Esophagus squamous epithelium (tissue), 5 donors: ENCODE data around the gene OCA2. TPM values are rescaled to one million over a fixed set of nuclear protein-coding genes. Genes with fewer than 3 reads are reported as not detected.

ENCODE experiments used
- DNase-seq: peaks from one replicate; lab custom pipeline; 2025; lab: John Stamatoyannopoulos, UW
- H3K27ac ChIP-seq, 4 donors: fragments of 200-600 bp; sonication (generic); one replicate each; pipeline ENCODE4 v1.5.1; 2016 to 2019; ENCODE audit warnings: mild to moderate bottlenecking in 1 of 4
- H3K27me3 ChIP-seq, 4 donors: fragments of 200-600 bp; sonication (generic); 1 replicate in 3 of 4; 2 replicates in 1 of 4; pipeline versions ENCODE4 v1.5.1 to v1.6.0; 2017 to 2021; ENCODE audit warnings: antibody characterized with exemption in 1 of 4
- H3K36me3 ChIP-seq, 3 donors: fragments of 200-600 bp; sonication (generic); one replicate each; pipeline ENCODE4 v1.5.1; 2016 to 2019
- H3K4me1 ChIP-seq, 3 donors: fragments of 200-600 bp; sonication (generic); one replicate each; pipeline ENCODE4 v1.5.1; 2017 to 2019
- H3K4me3 ChIP-seq, 4 donors: fragments of 200-600 bp; sonication (generic); 1 replicate in 3 of 4; 2 replicates in 1 of 4; pipeline ENCODE4 v1.5.1; 2016 to 2019; ENCODE audit warnings: mild to moderate bottlenecking in 2 of 4, moderate library complexity in 1 of 4
- H3K9me3 ChIP-seq, 3 donors: fragments of 200-600 bp; sonication (generic); one replicate each; pipeline ENCODE4 v1.5.1; 2016 to 2019
- CTCF ChIP-seq, 6 experiments: fragments of 450-650 bp in 4 of 6; fragments of 200-600 bp in 2 of 6; sonication (generic) in 2 of 6; IDR thresholded peaks; one replicate each; pipeline ENCODE4 v1.5.1; 2016 to 2019; ENCODE audit warnings: antibody characterized with exemption in 6 of 6, mild to moderate bottlenecking in 4 of 6, moderate library complexity in 4 of 6
- POLR2A ChIP-seq, 4 donors: fragments of 450-650 bp; IDR thresholded peaks; one replicate each; pipeline ENCODE4 v1.6.1; 2017; ENCODE audit warnings: antibody characterized with exemption in 4 of 4, mild to moderate bottlenecking in 4 of 4, moderate library complexity in 3 of 4
- WGBS, 2 donors: methylation state at CpG; one replicate each; pipeline ENCODE4 v1.1.5; 2018; 5-methylcytosine and 5-hydroxymethylcytosine counted together
- intact Hi-C: fragments of 100-400 bp; cut with DNase I; formaldehyde crosslinking; loops from one replicate; pipeline ENCODE4 v1.15.0; 2022
- total RNA-seq, 4 donors: library from RNA; depleted of rRNA; stranded (reverse); fragments of >200 nt; gene quantifications; one replicate each; pipeline ENCODE4 v1.1.0, GENCODE V29; 2016
- donor health status: DM: yes; HTN: yes; CAD: no.

The OCA2 gene
- total RNA-seq, 4 donors from 2014 or later, result 1.7 to 5.5 (median 4.6) TPM

GRCh38 chr15:28023933-28024888, 74.9 kb downstream of the OCA2 start:
- Histone ChIP-seq H3K9me3 (no peaks in the 10 kb centered on the region), H3K27me3 (no peaks in the 10 kb centered on the region), H3K36me3 (no peaks in the 10 kb centered on the region), H3K27ac (no peak overlapping the region), H3K4me1 (peaks cover 0 to 12% (median 0%) of the 10 kb centered on the region in 3 donors), H3K4me3 (no peak overlapping the region)
- intact Hi-C loops, result no loop called here
- no peak for DNase-seq
- 67 to 88% methylated on average over 5 to 9 of the region's 19 CpGs for WGBS, 2 donors
- TF ChIP-seq POLR2A (IDR thresholded peaks at IDR 0.05) (no peak), CTCF (IDR thresholded peaks at IDR 0.05) (no peak)

GRCh38 chr15:28023422-28023821, 75.7 kb downstream of the OCA2 start:
- DNase-seq, result no peak
- Histone ChIP-seq H3K27me3 (no peaks in the 10 kb centered on the region), H3K27ac (no peak overlapping the region), H3K4me3 (no peak overlapping the region), H3K4me1 (peaks cover 0 to 12% (median 0%) of the 10 kb centered on the region in 3 donors), H3K36me3 (no peaks in the 10 kb centered on the region), H3K9me3 (no peaks in the 10 kb centered on the region)
- intact Hi-C loops, result no loop called here
- WGBS, 2 donors, result 80 to 100% methylated on average over 2 to 4 of the region's 8 CpGs
- TF ChIP-seq CTCF (IDR thresholded peaks at IDR 0.05) (no peak), POLR2A (IDR thresholded peaks at IDR 0.05) (no peak)

GRCh38 chr15:28022961-28023360, 76.2 kb downstream of the OCA2 start:
- intact Hi-C loops, result no loop called here
- 88 to 92% methylated on average over 2 of the region's 2 CpGs for WGBS, 2 donors
- TF ChIP-seq POLR2A (IDR thresholded peaks at IDR 0.05) (no peak), CTCF (IDR thresholded peaks at IDR 0.05) (no peak)
- Histone ChIP-seq H3K36me3 (no peaks in the 10 kb centered on the region), H3K4me1 (peaks cover 0 to 12% (median 0%) of the 10 kb centered on the region in 3 donors), H3K4me3 (no peak overlapping the region), H3K27me3 (no peaks in the 10 kb centered on the region), H3K9me3 (no peaks in the 10 kb centered on the region), H3K27ac (no peak overlapping the region)
- no peak for DNase-seq

GRCh38 chr15:28022181-28022580, 76.9 kb downstream of the OCA2 start:
- H3K9me3 ChIP-seq, result no peaks in the 10 kb centered on the region
- DNase-seq, result no peak
- intact Hi-C loops, result no loop called here
- TF ChIP-seq CTCF (IDR thresholded peaks at IDR 0.05) (no peak), POLR2A (IDR thresholded peaks at IDR 0.05) (no peak)
- no peaks in the 10 kb centered on the region for H3K27me3 ChIP-seq
- no peak overlapping the region for H3K4me3 ChIP-seq
- 64 to 81% methylated on average over 6 to 10 of the region's 13 CpGs for WGBS, 2 donors
- no peak overlapping the region for H3K27ac ChIP-seq
- peaks cover 0 to 12% (median 0%) of the 10 kb centered on the region in 3 donors for H3K4me1 ChIP-seq
- H3K36me3 ChIP-seq, result no peaks in the 10 kb centered on the region
